GM19452 (cell line): ENCODE measurements around the gene SEM1.
"Not testable (repeated sequence)": the region's sequence is repeated elsewhere in the genome, so short reads cannot be mapped to it uniquely, and the experiment has no call there.

Experiments
- ATAC-seq: cut with Tn5 transposase; IDR thresholded peaks from one replicate; pipeline ENCODE4 v1.9.1; 2021; ENCODE audit not compliant: unreplicated experiment

SEM1 gene

GRCh38 chr7:96707901-96708774 is 1.5 kb downstream of the SEM1 start:
- ATAC-seq, result no peak

GRCh38 chr7:96701258-96701657 is 8.4 kb downstream of the SEM1 start:
- no peak for ATAC-seq

GRCh38 chr7:96700516-96700915 is 9.1 kb downstream of the SEM1 start:
- no peak for ATAC-seq

GRCh38 chr7:96699219-96699871 is 10.3 kb downstream of the SEM1 start:
- no peak for ATAC-seq

- ATAC-seq, result not testable (repeated sequence)
Observed at GRCh38 chr7:96698449-96698848, 11.2 kb downstream of the SEM1 start.

- no peak for ATAC-seq
Observed at GRCh38 chr7:96697822-96698221, 11.8 kb downstream of the SEM1 start.

GRCh38 chr7:96695581-96695980 is 14.1 kb downstream of the SEM1 start:
- ATAC-seq, result no peak

GRCh38 chr7:96694082-96694481 is 15.6 kb downstream of the SEM1 start:
- no peak for ATAC-seq

GRCh38 chr7:96691702-96692101 is 17.9 kb downstream of the SEM1 start:
- ATAC-seq, result no peak

- no peak for ATAC-seq
Observed at GRCh38 chr7:96689414-96689813, 20.2 kb downstream of the SEM1 start.

GRCh38 chr7:96686305-96686704 is 23.3 kb downstream of the SEM1 start:
- ATAC-seq, result peak; percentile 58

GRCh38 chr7:96685755-96686154 is 23.9 kb downstream of the SEM1 start:
- peak; percentile 60 for ATAC-seq

GRCh38 chr7:96685353-96685752 is 24.3 kb downstream of the SEM1 start:
- ATAC-seq, result peak; percentile 79

GRCh38 chr7:96679886-96680285 is 29.8 kb downstream of the SEM1 start:
- no peak for ATAC-seq

GRCh38 chr7:96676919-96677318 is 32.7 kb downstream of the SEM1 start:
- ATAC-seq, result no peak

GRCh38 chr7:96675548-96675947 is 34.1 kb downstream of the SEM1 start:
- ATAC-seq, result no peak

GRCh38 chr7:96674565-96674964 is 35.1 kb downstream of the SEM1 start:
- ATAC-seq, result no peak

- ATAC-seq, result no peak
Observed at GRCh38 chr7:96671854-96672253, 37.8 kb downstream of the SEM1 start.

- no peak for ATAC-seq
Observed at GRCh38 chr7:96670338-96671289, 39.0 kb downstream of the SEM1 start.

GRCh38 chr7:96669812-96670211 is 39.8 kb downstream of the SEM1 start:
- ATAC-seq, result no peak

- no peak for ATAC-seq
Observed at GRCh38 chr7:96667026-96667425, 42.6 kb downstream of the SEM1 start.
